DOHH2 (cell line): ENCODE measurements around the gene GLI3.

ENCODE experiments used
- EZH2phosphoT487 ChIP-seq: fragments of 200-600 bp; sonication (generic); IDR thresholded peaks from 2 replicates; pipeline ENCODE4 v1.6.1; 2017; ENCODE audit warnings: borderline replicate concordance, mild to moderate bottlenecking, antibody characterized with exemption, low read length, moderate library complexity, mixed read lengths
- TF ChIP-seq, protein P1 (sequence below): fragments of 200-600 bp; sonication (generic); IDR thresholded peaks from one replicate; pipeline ENCODE4 v1.5.1; 2014; ENCODE audit warnings: antibody characterized with exemption, mild to moderate bottlenecking, low read depth, low read length; ENCODE audit not compliant: poor library complexity, severe bottlenecking

GRCh38 chr7:42156291-42156865 lies 80.6 kb downstream of the GLI3 start:
- TF ChIP-seq, protein P1, sequence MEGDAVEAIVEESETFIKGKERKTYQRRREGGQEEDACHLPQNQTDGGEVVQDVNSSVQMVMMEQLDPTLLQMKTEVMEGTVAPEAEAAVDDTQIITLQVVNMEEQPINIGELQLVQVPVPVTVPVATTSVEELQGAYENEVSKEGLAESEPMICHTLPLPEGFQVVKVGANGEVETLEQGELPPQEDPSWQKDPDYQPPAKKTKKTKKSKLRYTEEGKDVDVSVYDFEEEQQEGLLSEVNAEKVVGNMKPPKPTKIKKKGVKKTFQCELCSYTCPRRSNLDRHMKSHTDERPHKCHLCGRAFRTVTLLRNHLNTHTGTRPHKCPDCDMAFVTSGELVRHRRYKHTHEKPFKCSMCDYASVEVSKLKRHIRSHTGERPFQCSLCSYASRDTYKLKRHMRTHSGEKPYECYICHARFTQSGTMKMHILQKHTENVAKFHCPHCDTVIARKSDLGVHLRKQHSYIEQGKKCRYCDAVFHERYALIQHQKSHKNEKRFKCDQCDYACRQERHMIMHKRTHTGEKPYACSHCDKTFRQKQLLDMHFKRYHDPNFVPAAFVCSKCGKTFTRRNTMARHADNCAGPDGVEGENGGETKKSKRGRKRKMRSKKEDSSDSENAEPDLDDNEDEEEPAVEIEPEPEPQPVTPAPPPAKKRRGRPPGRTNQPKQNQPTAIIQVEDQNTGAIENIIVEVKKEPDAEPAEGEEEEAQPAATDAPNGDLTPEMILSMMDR = no peak
- no peak for TF ChIP-seq EZH2phosphoT487
